GM21423 (cell line): ENCODE results near the gene MRPS18A.
A peak's percentile ranks its signal among the peaks of the same experiment; 100 is the strongest.

Experiments
- ATAC-seq: cut with Tn5 transposase; IDR thresholded peaks from one replicate; pipeline ENCODE4 v1.9.1; 2021; ENCODE audit warnings: mild to moderate bottlenecking, moderate library complexity; ENCODE audit not compliant: unreplicated experiment

Gene MRPS18A

GRCh38 chr6:43699564-43700186, 12.1 kb upstream of the MRPS18A start:
- ATAC-seq: no peak

DNA sequence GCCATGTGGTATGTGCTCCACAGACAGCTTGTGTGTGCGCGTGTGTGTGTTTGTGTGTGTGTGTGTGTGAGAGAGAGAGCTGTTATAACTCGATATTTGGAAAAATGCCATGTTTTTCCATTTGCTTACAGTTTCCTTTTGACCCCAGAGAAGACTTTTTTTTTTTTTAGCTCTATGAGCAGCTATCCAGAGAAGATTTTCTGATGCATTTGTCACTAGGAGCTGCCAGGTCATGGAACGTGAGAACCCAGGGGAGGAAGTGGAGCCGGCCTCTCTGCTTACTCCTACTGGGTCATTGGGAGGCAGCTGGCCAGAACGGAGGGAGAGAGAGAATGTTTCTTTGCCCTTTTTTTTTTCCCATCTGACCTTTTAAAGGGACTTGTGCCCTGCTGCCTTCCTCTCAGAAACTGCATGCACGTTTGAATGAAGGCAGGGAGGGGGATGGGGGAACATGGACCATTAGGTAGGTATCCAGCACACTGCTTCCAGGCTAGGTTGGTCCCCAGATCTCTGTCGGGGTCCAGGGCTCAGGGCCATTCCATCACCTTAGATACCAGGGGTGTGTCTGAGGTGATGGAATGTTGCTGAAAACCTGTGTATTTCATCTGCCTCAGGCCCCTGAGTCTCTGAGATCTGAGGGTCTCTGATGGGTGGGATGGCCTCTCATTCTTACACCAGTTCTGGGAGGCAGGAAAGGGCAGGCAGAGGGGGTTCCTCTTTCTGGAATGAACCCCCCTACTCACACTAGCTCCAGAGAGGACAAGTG, 11.2 kb upstream of the MRPS18A start:
- ATAC-seq: no peak

- no peak for ATAC-seq
Measured at GRCh38 chr6:43697421-43697820, 9.8 kb upstream of the MRPS18A start.

- no peak for ATAC-seq
Measured at GRCh38 chr6:43695967-43696291, 8.3 kb upstream of the MRPS18A start.

DNA sequence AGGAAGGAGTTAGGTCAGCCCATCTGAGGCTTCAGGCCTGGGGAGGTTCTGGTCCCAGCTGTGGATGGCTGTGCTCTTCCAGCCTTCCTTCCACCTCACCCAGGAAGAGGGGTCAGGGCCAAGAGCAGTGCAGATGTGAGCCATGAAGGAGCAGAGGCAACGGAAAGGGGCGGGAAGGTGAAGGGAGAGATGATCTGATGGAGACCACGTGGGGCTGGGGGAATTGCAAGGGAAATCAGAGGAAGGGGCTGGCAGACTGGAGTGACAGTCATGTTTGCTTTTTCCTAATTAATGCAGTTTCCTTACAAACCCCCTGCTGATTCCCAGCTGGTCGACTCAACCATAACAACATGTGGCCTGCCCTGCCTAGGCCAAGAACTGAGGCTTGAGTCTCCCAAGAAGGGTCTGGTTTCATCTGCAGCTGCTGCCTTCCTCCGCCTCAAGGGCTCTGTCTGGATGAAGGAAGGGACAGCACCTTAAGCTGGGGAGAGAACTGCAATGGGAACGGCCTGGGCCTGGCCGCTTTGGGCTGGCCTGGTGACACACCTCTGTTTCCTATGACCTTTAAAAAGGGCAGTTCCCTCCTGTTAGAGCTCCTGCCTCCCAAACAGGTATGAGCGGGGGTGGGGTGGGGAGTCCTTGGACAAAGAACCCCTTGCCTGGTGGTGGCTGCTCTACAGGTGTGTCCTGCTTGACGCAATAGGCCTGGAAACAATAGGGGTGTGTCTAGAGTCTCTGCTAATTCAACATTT, 7.8 kb upstream of the MRPS18A start:
- ATAC-seq: no peak

DNA sequence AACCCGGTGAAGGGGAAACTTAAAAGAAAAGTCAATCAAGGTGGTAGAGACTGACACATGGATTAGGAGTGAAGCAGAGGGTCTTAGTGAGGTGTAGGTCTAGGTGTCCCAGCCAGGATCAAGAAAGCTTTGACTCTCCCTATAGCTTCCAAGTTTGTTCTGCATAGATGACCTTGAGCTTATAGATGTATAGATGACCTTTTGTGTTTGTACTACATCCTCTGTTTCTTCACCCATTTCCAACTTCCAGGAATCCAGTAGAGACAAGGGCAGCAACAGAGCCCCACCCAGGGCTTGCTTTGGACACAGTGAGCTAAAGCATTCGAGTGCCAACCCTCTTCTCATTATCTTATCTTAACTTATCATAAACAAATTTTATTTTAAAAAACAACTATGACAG, 1.8 kb upstream of the MRPS18A start:
- no peak for ATAC-seq

DNA sequence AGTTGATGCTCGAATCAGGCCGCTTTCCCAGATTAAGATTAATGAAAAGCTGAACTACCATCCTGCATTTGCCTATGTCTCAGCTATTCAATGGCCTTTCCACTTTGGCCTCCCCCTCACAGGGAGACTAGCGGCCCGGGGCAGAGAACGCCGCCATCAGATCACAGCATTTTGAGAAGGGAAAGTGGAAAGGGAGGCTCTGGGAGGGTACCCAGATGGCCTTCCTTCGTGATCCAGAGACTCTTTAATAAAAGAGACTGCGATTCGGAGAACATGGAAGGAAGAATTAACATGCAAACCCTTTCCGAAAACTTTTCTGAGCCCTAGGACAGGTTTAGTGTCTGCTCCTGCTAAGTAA, 533 bp downstream of the MRPS18A start:
- ATAC-seq: no peak

DNA sequence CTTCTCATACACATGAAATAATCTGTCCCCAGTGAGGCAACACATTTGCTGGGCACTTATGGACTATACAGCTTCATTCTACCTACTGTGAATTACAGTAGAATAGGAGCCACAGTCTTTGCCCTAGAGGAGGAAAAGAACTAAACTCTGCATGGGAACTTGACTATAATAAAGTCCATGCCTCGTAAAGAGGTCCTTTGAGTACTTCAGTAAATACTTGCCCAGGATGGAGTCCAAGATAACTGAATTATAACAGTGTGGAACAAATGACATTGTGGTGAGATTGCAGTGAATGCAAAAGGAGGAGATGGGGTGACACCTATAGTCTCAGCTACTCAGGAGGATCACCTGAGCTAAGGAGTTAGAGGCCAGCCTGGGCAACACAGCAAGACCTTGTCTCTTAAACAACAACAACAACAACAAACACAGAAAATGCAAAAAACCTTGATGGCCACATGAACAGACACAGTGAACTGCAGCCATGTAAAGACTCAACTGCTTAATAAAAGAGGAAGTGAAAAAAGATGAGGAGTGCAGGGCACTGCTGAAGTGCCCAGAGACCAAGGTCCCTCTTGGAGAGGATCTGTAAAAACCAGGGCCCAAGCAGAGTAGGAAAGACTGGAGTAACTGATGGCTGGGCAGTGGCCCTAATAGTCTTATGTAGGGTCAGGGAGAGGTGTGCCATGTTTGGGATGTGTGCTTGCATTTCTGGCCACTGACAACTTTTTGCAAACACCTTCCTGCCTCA, 3.7 kb downstream of the MRPS18A start:
- ATAC-seq: peak; percentile 47

GRCh38 chr6:43682724-43683429, 4.7 kb downstream of the MRPS18A start:
- no peak for ATAC-seq

GRCh38 chr6:43681303-43681702, 6.3 kb downstream of the MRPS18A start:
- ATAC-seq: no peak

DNA sequence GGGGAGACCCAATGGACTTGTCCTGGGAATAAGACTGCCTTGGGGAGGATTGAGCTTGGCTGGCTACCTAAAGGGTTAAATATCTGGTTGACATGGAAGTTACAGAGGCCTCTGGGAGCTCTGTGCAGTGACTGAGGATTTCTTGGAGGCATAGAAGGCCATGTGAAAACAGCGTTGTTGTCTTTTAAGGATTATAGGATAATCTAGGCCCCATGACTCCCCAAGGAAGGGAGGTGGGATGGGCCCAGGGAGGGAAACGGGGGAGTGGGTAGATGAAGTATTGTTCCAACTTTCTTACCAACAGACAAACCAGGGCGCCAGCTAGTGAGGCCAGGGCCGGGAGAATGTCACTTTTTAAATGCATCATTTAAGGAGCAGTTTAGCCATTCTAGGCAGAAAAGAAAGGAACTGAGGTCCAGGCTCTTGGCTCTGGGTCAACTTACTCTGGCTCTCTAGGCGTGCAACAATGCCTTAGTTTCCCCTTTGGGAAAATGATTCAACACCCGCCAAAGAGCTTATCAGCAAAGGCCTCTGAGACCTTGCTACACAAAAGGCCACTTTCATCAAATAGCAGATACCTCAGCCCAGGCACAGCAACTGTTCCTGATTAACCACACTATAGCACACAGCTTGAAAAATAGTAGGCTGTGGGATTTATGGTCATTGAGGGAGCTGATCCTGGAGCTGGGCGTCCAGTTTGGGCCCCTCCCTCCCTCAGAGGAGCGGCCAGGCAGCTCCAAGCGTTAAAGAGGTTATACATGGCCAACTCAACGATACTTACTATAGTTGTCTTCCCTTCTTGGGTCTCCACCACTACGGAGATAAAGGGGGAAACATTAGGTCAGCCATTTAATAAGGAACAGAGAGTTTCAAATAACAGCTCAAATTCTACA, 7.0 kb downstream of the MRPS18A start:
- ATAC-seq: no peak

- ATAC-seq: no peak
Measured at GRCh38 chr6:43679057-43679456, 8.5 kb downstream of the MRPS18A start.

DNA sequence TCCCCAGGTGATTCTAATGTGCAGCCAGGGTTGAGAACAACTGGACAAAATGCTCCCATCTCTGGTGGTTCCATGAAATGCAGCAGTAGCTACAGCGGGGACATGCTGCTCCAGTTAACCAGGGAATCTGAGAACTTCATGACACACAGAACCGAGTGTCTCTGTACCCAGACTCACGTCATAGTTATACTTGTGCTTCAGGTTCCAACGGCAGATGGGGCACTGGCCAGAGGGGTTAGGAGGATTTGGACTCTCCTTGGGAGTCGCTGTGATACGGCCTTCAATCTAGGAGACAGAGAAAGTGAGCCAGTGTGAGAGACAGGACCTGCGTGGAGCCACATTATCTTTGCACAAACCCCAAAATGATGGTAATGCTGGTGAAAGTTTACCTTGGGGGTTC, 9.2 kb downstream of the MRPS18A start:
- no peak for ATAC-seq

GRCh38 chr6:43677759-43678158, 9.8 kb downstream of the MRPS18A start:
- no peak for ATAC-seq

- no peak for ATAC-seq
Measured at GRCh38 chr6:43676962-43677606, 10.5 kb downstream of the MRPS18A start.

DNA sequence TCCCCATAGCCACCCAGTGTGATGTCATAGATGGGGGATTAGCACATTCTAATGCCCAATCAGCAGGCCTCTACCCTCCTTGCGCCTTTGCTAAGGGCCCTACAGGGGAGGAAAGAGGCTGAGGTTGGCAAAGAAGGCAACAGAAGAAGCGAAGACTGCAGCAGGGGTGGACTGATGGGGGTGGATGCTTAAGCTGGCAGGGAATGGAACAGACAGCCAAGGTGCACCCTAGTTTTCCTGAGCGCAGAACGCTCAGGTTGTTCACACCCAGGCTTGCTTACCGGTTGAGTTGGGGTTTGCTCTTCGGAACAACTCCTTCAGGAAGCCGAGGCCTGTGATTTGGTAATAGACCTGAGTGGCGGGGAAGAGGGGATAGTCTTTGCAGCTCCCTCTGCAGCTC, 12.7 kb downstream of the MRPS18A start:
- ATAC-seq: no peak

DNA sequence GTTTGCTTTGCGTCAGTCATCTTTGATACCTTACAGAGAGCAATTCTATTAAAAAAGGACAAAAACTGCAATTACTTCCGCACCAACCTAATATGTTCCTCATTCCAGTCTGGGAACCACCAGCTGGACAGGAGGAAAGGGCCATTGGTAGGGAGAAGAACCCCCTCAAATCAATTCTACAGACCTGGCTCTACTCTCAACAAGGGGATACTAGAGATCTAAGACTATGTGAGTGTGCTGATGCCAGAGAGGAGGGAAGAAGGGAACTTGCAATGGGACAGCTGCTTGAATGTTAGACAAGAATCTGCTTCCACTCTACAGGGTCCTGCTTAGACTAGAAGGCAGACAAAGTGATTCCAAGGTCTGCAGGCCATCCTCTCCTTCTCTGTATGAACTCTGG, 13.3 kb downstream of the MRPS18A start:
- ATAC-seq: no peak

GRCh38 chr6:43673444-43674084, 14.0 kb downstream of the MRPS18A start:
- ATAC-seq: no peak
